ENCODE data around the gene JAK2. TPM values are rescaled to one million over a fixed set of nuclear protein-coding genes. Genes with fewer than 3 reads are reported as not detected.

JAK2 gene
- total RNA-seq, 1 donor: 13.4 TPM

DNA sequence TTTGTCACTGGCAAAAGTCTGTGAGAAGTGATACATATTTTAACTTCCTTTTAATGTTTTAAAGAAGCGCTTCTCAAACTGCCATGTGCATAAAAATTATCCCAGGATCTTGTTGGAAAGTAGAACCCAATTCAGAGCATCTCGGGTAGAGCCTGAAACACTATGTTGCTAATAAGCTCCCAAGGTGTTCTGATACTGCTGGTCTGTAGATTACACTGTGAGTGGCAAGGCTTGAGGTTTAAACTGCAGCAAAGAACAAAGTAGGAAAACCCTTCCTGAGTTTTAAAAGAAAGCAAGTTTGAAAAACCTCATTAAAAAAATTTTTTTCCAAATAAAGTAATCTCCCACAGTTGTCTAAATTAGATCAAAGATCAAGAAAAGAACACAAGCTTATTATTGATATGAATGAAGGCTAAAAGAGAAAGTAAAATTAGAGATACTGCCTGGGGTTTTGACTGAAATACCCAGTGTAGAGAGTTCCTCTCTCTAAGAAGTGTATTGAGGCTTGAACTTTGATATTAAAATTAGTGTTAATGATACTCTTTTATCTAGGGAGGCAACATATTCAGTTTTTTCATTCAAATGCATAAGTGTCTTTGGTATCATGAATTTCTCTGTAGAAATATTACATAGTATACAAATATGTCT lies 19.8 kb upstream of the JAK2 start:
- no peak overlapping the region for H3K4me3 ChIP-seq (ENCODE audit: low read depth, low read length)
- TF ChIP-seq, protein P1, sequence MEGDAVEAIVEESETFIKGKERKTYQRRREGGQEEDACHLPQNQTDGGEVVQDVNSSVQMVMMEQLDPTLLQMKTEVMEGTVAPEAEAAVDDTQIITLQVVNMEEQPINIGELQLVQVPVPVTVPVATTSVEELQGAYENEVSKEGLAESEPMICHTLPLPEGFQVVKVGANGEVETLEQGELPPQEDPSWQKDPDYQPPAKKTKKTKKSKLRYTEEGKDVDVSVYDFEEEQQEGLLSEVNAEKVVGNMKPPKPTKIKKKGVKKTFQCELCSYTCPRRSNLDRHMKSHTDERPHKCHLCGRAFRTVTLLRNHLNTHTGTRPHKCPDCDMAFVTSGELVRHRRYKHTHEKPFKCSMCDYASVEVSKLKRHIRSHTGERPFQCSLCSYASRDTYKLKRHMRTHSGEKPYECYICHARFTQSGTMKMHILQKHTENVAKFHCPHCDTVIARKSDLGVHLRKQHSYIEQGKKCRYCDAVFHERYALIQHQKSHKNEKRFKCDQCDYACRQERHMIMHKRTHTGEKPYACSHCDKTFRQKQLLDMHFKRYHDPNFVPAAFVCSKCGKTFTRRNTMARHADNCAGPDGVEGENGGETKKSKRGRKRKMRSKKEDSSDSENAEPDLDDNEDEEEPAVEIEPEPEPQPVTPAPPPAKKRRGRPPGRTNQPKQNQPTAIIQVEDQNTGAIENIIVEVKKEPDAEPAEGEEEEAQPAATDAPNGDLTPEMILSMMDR (IDR thresholded peaks at IDR 0.05; ENCODE audit: insufficient read depth, low read depth, low read length): no peak
- no peak for DNase-seq (ENCODE audit: low read depth)

DNA sequence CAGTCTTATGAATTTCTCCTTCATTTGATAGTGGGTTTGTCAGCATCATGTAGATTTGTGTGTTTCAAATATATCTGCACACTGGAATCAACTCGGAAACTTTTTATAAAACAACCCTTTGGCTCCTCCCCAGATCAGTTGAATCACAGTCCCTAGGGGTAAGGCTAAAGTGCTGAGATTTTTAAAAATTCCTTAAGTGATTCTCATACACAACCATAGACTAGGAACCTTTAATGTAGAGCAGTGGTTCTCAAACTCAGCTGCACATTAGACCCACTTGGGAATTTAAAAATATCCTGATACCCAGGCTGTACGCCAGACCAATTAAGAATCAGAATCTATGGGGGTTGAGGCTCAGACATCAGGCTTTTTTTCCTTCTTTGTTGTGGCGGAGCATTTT lies 17.5 kb upstream of the JAK2 start:
- DNase-seq (ENCODE audit: low read depth): no peak
- TF ChIP-seq, protein P1 (IDR thresholded peaks at IDR 0.05; ENCODE audit: insufficient read depth, low read depth, low read length): no peak
- H3K4me3 ChIP-seq (ENCODE audit: low read depth, low read length): no peak overlapping the region

DNA sequence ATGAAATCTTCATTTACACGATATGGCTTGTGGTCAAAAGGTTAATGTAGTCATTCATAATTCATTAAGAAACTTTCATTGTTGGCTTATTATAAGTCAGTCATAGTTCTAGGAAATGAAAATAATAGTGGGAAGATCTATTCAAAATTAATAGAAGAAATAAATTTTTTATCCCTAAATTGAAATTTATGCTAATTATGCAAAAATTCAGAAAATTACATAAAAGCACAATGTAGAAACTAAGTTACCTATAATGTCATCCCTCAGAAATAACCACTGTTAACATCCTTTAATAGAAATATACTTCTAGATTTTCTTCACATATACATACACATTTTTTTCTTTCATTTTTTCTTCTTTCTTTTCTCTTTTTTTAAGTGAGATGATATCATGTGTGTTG lies 15.9 kb upstream of the JAK2 start:
- DNase-seq (ENCODE audit: low read depth): no peak
- H3K4me3 ChIP-seq (ENCODE audit: low read depth, low read length): no peak overlapping the region
- TF ChIP-seq, protein P1 (IDR thresholded peaks at IDR 0.05; ENCODE audit: insufficient read depth, low read depth, low read length): no peak

DNA sequence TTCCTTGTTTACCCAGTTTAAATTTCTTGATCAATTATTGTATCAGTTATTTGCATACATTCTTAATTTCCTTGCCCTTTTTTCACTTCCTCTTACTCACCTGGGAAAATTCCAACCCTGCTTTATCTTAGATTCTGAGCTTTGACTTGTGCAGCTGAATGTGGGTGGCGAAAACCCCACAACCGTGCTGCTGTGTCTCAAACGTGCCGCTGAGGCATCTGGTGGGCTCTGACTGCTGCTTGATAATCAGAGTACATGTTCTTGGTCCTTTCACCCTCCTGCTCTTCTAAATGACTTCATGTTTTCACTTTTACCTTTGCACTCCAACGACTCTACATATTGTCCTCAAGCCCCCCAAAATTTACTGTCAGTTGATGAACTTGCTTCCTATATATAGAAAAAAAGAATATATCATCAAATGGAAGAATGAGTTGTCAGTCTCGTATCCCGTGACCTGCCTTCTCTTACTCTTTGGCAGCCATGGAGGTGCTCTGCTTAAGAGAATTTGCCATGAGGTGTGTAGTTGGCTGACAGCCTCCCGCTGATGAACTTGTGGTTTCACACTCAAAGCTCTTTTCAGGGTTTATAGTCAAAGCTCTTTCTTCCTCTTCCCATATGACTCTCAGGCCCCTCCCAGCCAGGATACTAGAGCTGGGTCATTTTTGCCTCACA lies 14.0 kb upstream of the JAK2 start:
- H3K4me3 ChIP-seq (ENCODE audit: low read depth, low read length): no peak overlapping the region
- TF ChIP-seq, protein P1 (IDR thresholded peaks at IDR 0.05; ENCODE audit: insufficient read depth, low read depth, low read length): no peak
- DNase-seq (ENCODE audit: low read depth): no peak

DNA sequence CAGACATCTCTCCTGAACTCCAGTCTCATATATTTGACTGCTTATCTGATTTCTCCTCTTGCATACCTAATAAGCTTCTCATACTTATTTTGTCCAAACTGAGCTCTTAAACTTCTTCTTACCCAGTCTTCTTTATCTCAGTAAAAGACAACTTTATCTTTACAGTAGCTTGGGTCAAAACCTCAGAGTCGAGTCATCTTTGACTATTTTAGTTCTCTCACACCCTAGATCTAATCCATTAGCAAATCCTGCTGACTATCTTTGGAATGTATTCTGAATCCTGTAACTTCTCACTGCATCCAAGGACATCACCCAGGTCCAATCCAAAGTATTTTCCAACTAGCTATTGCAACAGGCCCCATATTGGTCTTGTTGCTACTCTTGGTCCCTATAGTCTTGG lies 11.8 kb upstream of the JAK2 start:
- peak; percentile 91 for DNase-seq (ENCODE audit: low read depth)
- TF ChIP-seq, protein P1 (IDR thresholded peaks at IDR 0.05; ENCODE audit: insufficient read depth, low read depth, low read length): no peak
- H3K4me3 ChIP-seq (ENCODE audit: low read depth, low read length): no peak overlapping the region

DNA sequence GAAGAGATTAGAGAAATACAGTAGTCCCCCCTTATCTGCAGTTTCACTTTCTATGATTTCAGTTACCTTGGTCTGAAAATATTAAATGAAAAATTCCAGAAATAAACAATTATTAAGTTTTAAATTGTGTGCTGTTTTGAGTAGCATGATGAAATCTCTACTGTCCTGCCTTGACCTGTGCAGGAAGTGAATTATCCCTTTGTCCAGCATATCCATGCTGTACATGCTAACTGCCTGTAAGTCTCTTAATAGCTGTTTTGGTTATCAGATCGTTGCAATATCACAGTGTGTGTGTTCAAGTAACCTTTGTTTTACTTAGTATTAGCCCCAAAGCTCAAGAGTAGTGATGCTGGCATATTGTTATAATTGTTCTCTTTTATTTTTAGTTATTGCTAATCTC lies 11.2 kb upstream of the JAK2 start:
- H3K4me3 ChIP-seq (ENCODE audit: low read depth, low read length): no peak overlapping the region
- peak; percentile 74 for DNase-seq (ENCODE audit: low read depth)
- TF ChIP-seq, protein P1 (IDR thresholded peaks at IDR 0.05; ENCODE audit: insufficient read depth, low read depth, low read length): no peak

Data from fibroblast of villous mesenchyme (primary cell).